Stimulated activated CD4-positive, alpha-beta T cell treated with anti-CD3 and anti-CD28 coated beads, Interleukin-2, amount 100 ng/mL, for 24 hours (primary cell): ENCODE data around the gene LIN28A.
"Not testable (repeated sequence)": the region's sequence is repeated elsewhere in the genome, so short reads cannot be mapped to it uniquely, and the experiment has no call there.

Experiments
- DNase-seq, 2 donors: peaks; one replicate each; pipeline ENCODE4 v3.0.0-alpha.2; 2020

LIN28A gene, protein sequence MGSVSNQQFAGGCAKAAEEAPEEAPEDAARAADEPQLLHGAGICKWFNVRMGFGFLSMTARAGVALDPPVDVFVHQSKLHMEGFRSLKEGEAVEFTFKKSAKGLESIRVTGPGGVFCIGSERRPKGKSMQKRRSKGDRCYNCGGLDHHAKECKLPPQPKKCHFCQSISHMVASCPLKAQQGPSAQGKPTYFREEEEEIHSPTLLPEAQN

DNA sequence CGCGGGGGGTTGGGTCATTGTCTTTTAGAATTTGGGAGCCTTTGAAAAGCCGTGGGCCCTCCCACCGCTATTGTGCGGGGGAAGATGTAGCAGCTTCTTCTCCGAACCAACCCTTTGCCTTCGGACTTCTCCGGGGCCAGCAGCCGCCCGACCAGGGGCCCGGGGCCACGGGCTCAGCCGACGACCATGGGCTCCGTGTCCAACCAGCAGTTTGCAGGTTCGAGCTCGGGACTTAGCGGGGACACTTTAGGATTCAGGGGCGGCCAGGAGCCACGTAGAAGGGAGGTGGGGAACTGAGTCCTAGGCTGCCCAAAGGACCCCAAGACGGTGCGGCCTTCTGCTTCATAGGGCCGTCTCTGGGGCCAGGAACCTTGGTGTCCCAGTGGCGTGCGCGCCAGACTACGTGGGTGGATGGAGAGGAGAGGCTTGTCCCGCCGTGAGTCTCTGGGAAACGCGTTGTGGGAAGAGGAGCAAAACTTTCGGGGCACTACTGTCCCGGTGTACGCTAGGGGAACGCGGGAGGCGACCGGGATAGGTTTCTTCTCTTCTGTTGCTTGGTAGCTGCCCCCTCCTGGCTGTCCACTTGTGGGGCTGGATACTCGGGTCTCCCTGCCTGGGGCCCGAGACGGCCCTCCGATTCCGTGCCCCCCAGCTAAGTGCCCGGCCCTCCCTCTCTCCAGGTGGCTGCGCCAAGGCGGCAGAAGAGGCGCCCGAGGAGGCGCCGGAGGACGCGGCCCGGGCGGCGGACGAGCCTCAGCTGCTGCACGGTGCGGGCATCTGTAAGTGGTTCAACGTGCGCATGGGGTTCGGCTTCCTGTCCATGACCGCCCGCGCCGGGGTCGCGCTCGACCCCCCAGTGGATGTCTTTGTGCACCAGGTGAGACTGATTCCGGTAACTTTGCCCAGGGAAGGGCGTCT lies at the start of gene LIN28A:
Gene LIN28A (plus strand): TSS at position 112 of the 918 bp plus-strand sequence. CDS start 75 bp downstream, at position 187.
- DNase-seq: no peak

DNA sequence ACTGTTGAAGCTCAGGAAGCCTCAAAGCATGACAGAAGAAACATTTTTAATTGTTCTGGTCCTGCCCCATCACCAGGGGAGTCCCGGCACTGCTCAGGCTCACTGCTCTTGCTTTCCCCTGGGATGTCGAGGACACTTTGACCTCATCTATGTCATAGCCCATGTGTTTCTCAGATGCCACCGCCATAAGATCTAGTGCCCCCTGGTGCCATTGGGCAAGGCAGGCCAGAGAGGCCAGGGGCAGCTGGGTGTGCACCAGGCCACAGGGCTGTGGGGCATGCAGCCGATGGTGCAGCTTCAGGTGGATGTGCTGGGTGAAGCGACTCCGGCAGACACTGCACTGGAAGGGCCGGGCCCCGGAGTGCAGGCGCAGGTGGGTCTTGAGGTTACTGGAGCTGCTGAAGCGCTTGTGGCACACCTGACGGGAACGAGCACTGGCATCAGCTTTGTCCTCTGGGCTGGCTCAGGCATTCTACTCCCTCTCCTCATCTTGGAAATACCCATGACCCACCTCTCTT lies 49.0 kb upstream of the LIN28A start:
- DNase-seq: no peak

DNA sequence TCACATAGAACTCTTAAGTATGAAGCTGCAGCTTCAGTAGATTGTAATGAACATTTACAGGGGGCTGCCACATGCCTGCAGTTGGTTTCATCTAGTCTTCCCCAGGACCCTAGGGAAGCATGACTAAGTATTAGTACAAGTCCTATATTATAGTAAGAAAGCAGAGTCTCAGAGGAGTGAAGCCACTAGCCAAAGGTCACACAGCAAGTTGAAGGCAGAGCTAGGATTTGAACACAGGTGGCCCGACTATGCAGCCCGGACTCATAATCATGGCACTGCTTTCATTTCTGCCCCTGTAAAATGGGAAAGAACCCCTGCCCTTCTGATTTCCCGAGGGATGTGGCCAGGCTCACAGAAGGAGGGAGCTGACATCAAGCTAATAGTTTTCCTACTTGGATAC lies 48.3 kb upstream of the LIN28A start:
- no peak for DNase-seq

DNA sequence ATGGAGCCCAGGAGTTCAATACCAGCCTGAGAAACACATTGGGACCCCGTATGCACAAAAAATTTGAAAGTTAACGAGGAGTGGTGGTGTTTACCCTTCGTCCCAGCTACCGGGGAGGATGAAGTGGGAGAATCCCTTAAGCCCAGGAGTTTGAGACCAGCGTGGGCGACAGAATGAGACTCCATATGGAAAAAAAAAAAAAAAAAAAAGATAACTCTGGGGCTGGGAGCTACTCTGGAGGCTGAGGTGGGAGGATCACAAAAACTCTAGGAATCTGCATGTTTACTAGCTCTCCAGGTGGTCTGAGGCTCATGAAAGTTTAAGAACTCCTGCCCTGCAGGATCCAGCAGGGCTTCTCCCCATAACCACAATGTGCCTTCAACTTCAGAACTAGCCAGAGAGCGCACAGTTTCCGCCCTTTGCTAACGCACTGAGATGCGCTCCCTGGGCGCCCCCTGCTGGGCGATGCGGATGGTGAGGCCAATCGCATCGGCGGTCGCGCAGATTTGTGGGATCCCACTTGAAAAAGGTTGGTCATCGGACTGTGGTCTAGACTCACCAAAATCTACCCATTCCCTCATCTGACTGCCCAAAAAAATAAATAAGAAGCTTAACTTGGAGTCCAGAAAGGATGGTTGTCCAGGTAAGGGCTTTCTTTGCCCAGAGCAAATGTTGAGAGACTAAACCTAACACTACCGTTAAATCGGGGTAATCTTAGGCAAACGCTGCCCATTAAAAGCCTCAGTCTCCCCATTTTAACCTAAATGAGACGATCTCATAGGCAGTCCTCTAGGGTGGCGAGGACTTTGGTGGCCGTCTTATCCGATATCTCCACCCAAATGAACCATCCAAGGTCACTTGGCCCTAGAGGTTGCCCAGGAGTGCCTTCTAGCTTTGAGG lies 46.8 kb upstream of the LIN28A start:
- DNase-seq: peak; percentile 90 to 92

DNA sequence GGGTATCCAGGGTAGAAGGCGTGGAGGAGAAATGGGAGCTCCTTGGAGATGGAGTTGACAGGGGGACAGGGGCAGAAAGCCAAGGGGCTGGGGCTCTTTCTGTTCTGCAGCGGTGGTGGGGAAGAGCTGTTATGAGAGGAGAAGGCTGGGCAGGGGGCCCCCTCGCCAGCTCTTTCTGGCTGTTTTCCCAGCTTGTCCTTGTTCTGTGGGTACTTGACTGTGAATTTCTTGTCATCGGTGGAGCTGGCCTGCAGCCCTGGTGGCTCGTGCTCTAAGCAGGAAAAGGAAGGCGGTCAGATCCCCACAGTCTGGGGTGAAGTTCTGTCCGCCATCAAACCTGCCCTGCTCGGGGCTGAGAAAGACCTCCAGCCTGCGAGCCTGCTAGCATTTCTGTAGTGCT lies 45.7 kb upstream of the LIN28A start:
- DNase-seq: no peak

DNA sequence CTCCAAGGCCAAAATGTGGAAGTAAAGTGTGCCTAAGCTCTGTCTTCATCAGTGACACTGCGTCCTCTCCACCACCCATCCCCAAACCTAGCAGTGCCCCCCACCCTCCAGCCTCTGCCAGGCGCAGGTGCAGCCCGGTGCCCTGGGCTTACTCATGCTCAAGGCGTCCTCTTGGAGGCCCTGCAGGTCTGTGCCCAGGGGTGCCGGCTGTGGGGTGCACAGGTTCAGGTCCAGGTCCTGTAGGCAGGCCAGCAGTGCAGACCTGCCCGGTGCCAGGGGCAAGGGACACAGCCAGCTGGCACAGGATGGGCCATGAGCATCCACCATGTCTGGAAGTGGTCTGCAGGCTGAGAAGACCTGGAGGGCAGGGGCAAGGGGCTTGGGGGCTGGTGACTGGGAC lies 43.2 kb upstream of the LIN28A start:
- no peak for DNase-seq

DNA sequence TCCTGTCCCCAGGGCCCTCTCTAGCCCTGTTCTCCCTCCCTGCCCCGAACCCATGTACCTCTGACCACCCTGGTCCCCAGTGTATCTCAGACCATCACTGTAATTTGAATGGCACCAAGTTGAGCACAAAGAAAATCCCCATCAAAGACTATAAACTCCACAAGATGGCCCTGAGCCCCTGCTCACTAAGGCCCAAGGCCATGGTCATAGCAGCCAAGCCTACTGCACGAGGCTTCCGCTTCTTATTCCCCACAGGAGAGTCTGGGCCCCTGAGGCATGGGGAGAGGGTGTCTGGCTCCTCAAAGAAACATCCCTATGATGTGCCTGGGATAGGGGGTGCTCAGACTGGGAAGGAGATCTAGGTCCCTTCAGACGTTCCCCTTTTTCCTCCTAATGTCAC lies 42.6 kb upstream of the LIN28A start:
- DNase-seq: no peak

DNA sequence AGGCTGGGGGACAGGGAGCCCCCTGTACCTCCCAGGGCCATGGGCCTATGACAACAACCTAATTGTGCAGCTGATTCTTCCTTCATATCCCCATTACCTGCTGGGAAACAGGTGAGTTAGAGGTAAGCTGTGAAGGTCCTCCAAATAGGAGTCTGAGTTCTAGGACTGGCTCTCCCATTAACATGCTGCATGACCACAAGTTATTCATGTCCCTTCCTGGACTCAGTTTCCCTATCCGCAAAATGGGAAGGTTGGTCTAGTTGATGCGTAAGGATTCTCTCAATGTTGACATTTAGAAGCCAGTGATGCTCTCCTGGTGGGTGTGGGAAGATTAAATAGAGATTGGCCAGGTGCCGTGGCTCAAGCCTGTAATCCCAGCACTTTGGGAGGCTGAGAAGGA lies 42.1 kb upstream of the LIN28A start:
- no peak for DNase-seq

DNA sequence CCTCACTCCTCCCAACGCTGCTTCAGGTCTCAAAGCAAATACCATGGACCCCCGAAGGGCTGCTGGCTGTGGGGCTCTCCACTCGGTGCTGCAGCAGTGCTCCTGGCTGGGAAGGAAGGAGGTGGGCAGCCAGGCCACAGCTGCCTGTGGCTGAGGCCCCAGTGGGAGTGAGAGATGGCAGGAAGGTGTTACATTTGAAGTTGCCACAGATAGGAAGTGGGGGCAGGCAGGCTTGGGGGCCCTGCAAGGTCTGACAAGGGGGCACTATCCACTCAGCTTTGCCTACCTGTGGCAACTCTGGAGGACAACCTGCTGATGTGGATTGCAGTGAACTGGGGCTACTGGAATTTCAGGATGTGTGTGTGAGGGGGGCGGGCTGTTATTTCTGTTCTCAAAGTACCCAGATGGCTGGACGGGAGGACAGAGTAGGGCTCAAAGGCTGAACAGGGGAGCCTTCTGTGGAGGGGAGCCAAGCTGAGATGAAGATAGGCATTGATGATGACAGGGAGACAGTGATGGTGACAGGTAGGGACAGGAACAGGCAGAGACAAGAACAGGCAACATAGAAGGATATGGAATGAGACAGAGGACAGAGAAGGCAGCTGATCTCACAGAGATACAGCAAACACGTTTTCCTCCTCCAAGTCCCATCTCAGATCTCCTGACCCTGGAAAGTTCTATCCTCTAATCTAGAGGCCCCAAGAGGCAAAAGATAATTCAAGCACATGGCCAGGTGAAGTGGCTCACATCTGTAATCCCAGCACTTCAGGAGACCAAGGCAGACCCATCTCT lies 39.8 kb upstream of the LIN28A start:
- no peak for DNase-seq

DNA sequence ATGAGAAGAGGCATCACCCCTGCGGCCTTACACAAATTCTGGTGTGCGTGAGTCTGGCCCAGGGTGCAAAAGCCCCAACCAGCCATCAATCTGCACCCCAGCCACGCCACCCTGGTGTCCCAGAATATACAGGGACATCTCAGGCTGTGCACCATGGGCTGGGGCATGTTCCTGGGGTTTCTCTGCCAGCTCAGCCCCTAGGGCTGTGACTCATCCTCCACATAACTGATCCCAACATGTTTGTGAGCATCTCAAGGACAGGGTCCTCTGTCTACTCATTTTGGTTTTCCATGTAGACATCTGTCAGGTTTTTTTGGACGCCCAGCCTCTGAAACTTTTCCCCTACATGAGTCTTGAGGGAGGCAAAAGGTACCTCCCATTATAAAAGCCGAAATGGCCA lies 38.6 kb upstream of the LIN28A start:
- DNase-seq: no peak

DNA sequence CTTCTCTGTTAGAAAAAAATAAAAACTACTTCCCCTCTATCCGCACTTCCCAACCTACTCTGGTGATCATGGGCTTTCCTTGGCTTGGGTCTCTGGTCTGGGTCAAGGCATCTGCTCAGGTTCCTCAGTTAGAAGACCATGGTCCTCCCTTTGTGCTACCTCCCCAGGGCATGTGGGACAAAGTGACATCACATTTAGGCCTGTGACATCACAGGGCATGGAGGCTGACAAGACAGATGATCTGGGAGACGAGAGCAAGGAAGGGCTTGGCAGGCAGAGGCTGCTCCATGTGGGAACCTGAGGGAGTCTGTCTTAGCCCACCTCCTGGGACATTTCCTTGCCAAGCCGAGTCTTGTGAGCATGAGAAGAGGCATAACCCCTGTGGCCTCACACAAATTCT lies 38.0 kb upstream of the LIN28A start, which contains the start of gene ZNF683:
Gene ZNF683 (minus strand): TSS at position 140 of the 400 bp plus-strand sequence. CDS start 4,179 bp downstream, outside the sequence.
- not testable (repeated sequence) for DNase-seq

DNA sequence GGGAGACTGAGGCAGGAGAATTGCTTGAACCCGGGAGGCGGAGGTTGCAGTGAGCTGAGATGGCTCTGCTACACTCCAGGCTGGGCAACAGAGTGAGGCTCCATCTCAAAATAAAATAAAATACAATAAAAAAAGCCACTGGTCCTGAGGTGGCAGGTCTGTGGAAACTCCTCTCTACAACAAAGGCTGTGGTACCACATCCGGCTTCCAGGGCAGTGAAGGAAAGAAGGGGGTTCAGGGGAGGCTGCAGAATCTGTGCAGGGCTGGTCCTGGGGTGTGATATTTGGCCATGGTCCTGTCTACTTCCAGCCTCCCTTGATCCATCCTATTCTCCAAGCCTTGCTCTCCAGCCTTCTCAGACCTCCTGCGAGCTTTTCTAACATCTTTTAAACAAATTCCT lies 37.3 kb upstream of the LIN28A start:
- no peak for DNase-seq

DNA sequence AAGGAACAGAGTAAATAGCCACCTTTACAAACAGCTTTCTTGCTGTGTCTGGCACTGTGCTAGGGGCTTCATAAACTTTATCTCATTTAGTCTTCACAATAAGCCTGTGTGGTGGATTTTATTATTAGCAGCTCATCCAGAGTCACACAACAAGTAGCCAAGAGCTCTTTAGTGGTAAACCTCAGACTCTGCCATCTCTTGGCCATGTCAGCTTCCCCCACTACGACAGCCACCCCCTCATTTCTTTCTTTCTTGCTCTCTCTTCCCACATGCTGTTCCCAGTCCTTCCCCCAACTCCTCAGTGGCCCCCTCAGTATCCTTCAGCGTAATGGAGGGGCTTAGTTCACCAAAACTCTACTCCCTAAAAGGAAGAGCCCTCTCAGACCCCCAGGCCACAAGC lies 36.8 kb upstream of the LIN28A start:
- no peak for DNase-seq

DNA sequence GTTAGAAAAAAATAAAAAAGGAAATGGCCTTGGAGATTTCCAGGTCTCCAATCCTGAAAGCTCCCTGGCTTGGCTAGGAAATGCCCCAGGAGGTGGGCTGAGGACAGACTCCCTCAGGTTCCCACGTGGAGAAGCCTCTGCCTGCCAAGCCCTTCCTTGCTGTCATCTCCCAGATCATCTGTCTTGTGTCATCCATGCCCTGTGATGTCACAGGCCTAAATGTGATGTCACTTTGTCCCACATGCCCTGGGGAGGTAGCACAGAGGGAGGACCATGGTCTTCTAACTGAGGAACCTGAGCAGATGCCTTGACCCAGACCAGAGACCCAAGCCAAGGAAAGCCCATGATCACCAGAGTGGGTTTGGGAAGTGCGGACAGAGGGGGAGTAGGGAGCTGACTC lies 36.3 kb upstream of the LIN28A start:
- peak in 1 of 2 donors; percentile 30 for DNase-seq

DNA sequence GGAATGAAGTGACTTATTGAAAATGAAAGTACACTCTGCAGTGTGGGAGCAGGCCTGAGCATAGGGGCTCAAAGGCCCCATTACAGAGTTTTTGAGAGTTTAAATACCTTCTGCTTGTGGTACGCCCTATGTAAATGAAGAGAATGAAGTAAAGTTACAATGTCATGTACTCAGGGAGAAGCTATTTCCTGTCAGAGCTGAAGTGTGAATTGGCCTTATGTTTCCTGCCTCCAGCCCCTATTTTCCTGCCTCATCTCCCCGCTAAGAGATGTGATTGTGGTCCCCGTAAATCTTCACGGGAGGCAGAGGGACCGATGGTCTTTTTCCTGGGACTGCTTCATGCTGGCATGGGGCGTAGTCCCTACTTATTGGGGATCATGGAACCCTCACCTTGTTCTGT lies 35.5 kb upstream of the LIN28A start:
- DNase-seq: no peak

DNA sequence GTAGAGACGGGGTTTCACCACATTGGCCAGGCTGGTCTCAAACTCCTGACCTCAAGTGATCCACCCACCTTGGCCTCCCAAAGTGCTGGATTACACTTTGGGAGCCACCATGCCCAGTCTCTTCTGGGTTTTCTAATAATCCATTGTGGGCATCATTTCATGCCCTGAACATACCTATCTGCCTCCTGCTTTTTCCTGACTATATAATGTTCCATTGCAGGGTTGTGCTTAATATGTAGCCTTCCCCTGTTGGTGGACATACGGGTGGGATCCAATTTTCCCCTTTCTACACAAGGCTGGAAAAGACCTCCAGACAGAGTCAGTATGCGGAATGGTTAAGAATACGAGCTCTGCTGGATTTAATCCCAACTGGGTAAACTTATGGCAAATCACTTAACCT lies 34.6 kb upstream of the LIN28A start:
- DNase-seq: no peak

DNA sequence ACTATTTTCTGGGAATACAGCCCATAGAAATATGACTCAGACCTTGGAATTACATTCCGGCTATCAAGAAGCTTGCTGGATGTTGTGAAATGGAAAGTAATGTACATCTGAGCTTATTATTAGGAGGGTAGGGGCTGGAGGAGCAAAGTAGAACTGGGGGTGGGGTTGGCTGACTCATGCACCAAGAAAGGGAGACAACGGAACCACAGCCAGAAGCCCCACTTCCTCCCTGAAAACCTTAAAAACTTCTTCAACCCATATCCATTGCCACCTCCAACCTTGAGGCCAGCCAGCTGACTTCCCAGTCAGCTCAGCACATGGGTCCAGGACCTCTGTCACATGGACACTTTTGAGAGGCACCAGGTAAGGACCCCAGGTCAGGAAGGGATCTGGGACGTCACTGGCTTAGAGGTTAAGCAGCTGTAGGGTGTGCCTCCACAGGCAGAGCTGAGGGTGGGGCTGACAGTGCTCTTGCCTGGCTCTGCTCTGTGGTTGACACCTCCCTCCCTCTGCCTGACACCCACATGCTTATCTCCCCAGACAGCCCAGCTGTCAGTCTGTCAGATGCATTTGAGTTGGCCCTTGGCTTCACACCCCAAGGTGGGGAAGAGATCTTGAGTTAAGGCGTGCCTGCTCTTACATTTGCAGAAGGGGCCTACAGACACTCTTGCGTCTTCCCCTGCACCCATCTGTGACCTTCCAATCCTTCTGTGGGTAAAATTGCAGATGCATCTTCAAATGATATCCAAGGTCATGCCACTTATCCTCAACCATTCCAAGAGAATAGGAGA lies 32.3 kb upstream of the LIN28A start:
- peak; percentile 68 to 71 for DNase-seq

DNA sequence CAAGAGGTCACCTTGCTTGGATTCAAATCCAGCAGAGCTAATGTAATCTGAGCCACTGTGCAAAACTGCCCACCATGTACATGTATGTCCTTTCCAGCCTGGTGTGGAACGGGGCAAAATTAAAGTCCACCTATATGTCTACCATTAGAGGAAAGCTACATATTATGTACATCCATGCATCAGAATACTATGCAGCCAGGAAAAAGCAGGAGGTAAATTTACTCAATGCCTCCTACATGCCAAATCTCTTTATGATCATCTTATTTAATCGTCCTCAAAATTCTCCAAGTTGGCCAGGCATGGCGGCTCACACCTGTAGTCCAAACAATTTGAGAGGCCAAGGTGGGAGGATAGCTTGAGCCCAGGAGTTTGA lies 31.8 kb upstream of the LIN28A start:
- DNase-seq: no peak

DNA sequence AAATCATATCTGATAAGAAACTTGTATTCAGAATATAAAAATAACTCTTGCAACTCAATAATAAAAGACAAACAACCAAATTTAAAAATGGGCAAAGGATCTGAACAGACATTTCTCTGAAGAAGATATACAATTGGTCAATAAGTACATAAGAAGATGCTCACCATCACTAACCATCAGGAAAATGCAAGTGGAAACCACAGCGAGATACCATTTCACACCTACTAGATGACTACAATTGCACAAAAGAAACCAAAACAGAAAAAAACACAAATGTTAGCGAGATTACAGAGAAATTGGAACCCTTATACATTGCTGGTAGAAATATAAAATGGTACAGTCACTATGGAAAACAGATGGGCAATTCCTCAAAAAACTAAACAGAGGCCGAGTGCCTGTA lies 26.5 kb upstream of the LIN28A start:
- no peak for DNase-seq

DNA sequence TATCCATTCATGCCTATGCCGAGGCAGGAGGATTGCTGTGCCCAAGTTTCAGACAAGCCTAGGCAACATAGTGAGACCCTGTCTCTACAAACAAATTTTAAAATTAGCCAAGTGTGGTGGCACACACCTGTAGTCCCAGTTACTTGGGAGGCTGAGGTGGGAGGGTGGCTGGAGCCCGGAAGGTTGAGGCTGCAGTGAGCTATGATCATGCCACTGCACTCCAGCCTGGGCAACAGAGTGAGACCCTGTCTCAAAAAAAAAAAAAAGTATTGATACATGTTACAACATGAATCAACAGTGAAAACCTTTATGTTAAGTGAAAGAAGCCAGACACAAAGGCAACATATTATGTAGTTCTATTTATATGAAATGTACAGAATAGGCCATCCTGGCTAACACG lies 25.6 kb upstream of the LIN28A start:
- DNase-seq: not testable (repeated sequence)

DNA sequence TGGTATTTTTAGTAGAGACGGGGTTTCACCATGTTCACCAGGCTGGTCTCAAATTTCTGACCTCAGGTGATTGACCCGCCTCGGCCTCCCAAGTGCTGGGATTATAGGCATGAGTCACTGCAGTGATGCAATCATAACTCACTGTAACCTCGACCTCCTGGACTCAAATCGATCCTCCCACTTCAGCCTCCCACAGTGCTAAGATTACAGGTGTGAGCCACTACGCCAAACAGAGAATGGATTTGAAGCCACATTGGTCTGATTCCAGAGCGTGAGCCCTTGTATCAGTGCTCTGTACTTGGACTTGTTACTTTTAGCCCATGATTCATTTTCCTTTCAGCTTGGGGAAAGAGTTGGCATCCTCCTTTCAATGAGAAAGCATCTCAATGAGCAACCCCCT lies 23.2 kb upstream of the LIN28A start:
- DNase-seq: no peak
